ENCODE results near the gene PTPN3. TPM values are rescaled to one million over a fixed set of nuclear protein-coding genes. Genes with fewer than 3 reads are reported as not detected.

The PTPN3 gene
- total RNA-seq, 1 donor from 2014 or later: 1.1 TPM

DNA sequence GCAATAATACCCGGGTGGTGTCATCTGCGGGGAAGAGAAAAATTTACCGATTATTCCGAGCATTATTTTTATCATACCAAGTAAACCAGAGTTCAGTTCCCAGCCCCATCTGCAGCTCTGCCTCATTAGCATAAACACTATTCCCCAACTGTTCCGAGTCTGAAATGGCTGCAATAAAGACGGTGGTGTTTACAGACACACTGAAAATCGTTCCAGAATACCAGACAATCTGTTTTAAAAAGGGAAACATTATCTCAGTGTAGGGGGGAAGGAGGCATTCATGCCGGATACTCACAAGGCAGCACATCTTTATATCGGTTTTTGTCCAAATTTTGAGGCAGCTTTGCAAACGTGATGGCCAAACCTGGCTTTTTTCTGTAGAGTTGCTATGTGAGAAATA is 106.9 kb downstream of the PTPN3 start:
- TF ChIP-seq, protein P1, sequence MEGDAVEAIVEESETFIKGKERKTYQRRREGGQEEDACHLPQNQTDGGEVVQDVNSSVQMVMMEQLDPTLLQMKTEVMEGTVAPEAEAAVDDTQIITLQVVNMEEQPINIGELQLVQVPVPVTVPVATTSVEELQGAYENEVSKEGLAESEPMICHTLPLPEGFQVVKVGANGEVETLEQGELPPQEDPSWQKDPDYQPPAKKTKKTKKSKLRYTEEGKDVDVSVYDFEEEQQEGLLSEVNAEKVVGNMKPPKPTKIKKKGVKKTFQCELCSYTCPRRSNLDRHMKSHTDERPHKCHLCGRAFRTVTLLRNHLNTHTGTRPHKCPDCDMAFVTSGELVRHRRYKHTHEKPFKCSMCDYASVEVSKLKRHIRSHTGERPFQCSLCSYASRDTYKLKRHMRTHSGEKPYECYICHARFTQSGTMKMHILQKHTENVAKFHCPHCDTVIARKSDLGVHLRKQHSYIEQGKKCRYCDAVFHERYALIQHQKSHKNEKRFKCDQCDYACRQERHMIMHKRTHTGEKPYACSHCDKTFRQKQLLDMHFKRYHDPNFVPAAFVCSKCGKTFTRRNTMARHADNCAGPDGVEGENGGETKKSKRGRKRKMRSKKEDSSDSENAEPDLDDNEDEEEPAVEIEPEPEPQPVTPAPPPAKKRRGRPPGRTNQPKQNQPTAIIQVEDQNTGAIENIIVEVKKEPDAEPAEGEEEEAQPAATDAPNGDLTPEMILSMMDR (conservative IDR thresholded peaks at IDR 0.05): no peak
- H3K9me3 Mint-ChIP-seq: no peaks in the 10 kb centered on the region
- no peaks in the 10 kb centered on the region for H3K36me3 Mint-ChIP-seq (ENCODE audit: low read depth)
- no peak for DNase-seq (ENCODE audit: low read depth, low spot score)
- H3K27ac Mint-ChIP-seq (ENCODE audit: unreplicated experiment): no peak overlapping the region
- H3K4me1 Mint-ChIP-seq: peaks cover 8% of the 10 kb centered on the region
- H3K27me3 Mint-ChIP-seq (ENCODE audit: low read depth): no peaks in the 10 kb centered on the region
- no peak overlapping the region for H3K4me3 Mint-ChIP-seq

DNA sequence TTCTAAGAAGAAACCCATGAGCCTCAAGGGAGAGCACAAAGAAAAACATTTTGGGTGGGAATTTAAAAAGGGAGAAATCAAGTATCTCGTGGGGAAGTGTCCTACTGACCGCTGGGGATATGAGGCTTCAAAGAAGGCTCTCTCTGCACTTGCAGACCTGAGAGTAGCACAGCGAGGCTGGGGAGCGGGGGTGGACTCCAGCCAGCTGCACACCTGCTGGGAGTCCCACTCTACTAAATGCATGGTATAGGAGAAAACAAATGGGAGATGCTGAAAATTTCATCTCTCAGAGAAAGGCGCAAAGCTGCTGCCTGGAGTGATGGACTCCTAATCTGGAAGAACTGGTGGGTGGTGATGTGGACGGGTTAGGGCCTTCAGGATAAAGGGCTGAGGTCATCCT is 110.3 kb downstream of the PTPN3 start:
- TF ChIP-seq, protein P1 (conservative IDR thresholded peaks at IDR 0.05): no peak
- no peak for DNase-seq (ENCODE audit: low read depth, low spot score)
- Mint-ChIP-seq H3K4me1 (peaks cover 8% of the 10 kb centered on the region), H3K4me3 (no peak overlapping the region), H3K27ac (ENCODE audit: unreplicated experiment) (peak overlapping the region; percentile 52), H3K9me3 (no peaks in the 10 kb centered on the region), H3K36me3 (ENCODE audit: low read depth) (no peaks in the 10 kb centered on the region), H3K27me3 (ENCODE audit: low read depth) (no peaks in the 10 kb centered on the region)

DNA sequence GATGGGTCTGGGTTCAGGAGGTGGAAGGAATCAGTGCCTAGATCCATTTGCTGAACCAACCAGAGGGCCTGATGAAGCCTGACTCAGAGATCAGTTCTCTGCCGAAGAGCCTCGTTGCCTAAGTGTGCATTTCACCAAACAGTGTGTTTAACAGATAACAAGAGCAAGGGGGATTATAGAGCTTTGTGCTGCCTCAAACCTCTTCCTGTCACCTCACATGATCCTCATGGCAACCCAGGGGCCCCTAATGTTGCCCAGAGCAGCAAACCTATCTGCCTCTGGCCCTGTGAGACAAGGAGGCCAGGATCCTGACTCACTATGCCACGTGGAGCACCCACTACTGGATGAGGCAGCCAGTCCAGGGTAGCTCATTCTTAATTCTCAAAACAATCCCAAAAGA is 110.9 kb downstream of the PTPN3 start:
- H3K27me3 Mint-ChIP-seq (ENCODE audit: low read depth): no peaks in the 10 kb centered on the region
- H3K27ac Mint-ChIP-seq (ENCODE audit: unreplicated experiment): no peak overlapping the region
- no peak overlapping the region for H3K4me3 Mint-ChIP-seq
- no peaks in the 10 kb centered on the region for H3K9me3 Mint-ChIP-seq
- H3K36me3 Mint-ChIP-seq (ENCODE audit: low read depth): no peaks in the 10 kb centered on the region
- TF ChIP-seq, protein P1 (conservative IDR thresholded peaks at IDR 0.05): no peak
- peaks cover 8% of the 10 kb centered on the region for H3K4me1 Mint-ChIP-seq
- DNase-seq (ENCODE audit: low read depth, low spot score): no peak

DNA sequence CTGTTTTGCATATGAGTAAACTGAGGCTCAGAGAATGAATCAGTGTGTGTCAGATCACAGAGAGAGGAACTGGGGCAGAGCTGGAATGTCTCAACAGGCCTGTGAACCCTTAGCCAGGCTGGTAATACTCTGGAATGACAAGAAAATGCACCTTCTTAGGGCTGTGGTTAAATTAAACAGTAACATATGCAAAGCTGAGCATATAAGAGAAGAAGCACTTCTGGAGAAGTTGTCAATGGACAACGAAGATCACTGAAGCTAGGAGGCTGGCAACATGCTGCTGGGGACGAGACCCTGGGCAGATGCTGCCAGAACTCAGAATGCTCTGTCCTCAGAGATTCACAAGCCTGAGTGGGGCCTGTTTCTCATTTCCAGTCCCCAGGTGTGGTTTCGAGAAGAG is 112.6 kb downstream of the PTPN3 start:
- Mint-ChIP-seq H3K27me3 (ENCODE audit: low read depth) (no peaks in the 10 kb centered on the region), H3K27ac (ENCODE audit: unreplicated experiment) (no peak overlapping the region), H3K4me3 (no peak overlapping the region), H3K36me3 (ENCODE audit: low read depth) (no peaks in the 10 kb centered on the region), H3K4me1 (peaks cover 8% of the 10 kb centered on the region), H3K9me3 (no peaks in the 10 kb centered on the region)
- TF ChIP-seq, protein P1 (conservative IDR thresholded peaks at IDR 0.05): no peak
- no peak for DNase-seq (ENCODE audit: low read depth, low spot score)

DNA sequence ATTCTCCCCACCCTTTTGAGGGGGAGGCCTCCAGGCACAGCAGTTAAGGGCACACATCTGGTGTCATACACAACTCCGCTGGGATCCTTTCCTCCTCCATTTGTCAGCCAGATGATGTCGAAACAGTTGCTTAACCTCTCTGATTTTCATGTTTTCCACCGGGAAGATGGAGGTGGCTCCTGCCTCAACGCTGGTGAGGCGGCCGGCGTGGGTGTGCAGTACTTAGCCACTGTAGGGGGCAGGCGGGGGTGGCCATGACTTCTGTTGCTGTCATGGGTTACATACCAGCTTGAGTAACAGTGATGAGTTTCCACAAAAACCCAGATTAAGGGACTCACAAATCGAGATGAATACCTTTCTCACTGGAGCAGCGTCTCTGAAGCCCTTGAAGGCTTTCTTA is 114.2 kb downstream of the PTPN3 start:
- TF ChIP-seq, protein P1 (conservative IDR thresholded peaks at IDR 0.05): no peak
- Mint-ChIP-seq H3K27me3 (ENCODE audit: low read depth) (no peaks in the 10 kb centered on the region), H3K27ac (ENCODE audit: unreplicated experiment) (no peak overlapping the region), H3K36me3 (ENCODE audit: low read depth) (no peaks in the 10 kb centered on the region), H3K4me1 (peaks cover 8% of the 10 kb centered on the region), H3K9me3 (no peaks in the 10 kb centered on the region), H3K4me3 (no peak overlapping the region)
- no peak for DNase-seq (ENCODE audit: low read depth, low spot score)

DNA sequence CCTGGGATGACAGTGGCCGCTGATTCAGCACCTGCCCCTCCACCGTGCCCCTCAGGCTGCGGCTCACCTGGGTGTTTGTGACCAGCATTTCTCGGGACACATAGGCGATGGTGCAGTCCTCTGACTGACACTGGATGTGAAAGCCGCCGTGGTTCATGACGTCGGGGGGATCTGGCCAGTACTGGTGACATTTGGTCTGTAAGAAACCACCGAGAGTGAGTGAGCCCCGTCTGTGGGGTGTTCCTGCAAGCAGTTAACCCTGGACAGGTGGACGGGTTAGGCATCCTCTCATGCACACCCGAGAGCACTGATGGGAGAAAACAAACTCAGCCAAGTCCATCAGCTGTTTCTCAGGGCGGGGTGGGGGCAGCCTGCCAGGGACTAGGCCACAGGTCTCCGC is 114.8 kb downstream of the PTPN3 start:
- TF ChIP-seq, protein P1 (conservative IDR thresholded peaks at IDR 0.05): no peak
- H3K36me3 Mint-ChIP-seq (ENCODE audit: low read depth): no peaks in the 10 kb centered on the region

More for the DNA sequence above, 114.8 kb downstream of the PTPN3 start:
- Mint-ChIP-seq H3K9me3 (no peaks in the 10 kb centered on the region), H3K4me1 (peaks cover 11% of the 10 kb centered on the region), H3K4me3 (no peak overlapping the region), H3K27ac (ENCODE audit: unreplicated experiment) (no peak overlapping the region), H3K27me3 (ENCODE audit: low read depth) (no peaks in the 10 kb centered on the region)
- no peak for DNase-seq (ENCODE audit: low read depth, low spot score)

All from neural crest cell (in vitro differentiated cells).